ENCODE results near the gene GALNT9. TPM values are rescaled to one million over a fixed set of nuclear protein-coding genes. Genes with fewer than 3 reads are reported as not detected.
"Not testable (repeated sequence)": the region's sequence is repeated elsewhere in the genome, so short reads cannot be mapped to it uniquely, and the experiment has no call there.

GALNT9 gene
- total RNA-seq, 2 experiments from 2014 or later = not detected

GRCh38 chr12:132224484-132224883 is 104.9 kb downstream of the GALNT9 start:
- Mint-ChIP-seq H3K9me3 (no peaks in the 10 kb centered on the region), H3K36me3 (ENCODE audit: low read depth) (no peaks in the 10 kb centered on the region), H3K27me3 (peaks cover 20% of the 10 kb centered on the region), H3K27ac (no peak overlapping the region), H3K4me3 (no peak overlapping the region), H3K4me1 (ENCODE audit: low read depth) (peaks cover 10% of the 10 kb centered on the region)
- no peak for TF ChIP-seq CTCF (IDR thresholded peaks at IDR 0.05)
- ChIA-PET POLR2A (no interaction called here), CTCF (no interaction called here)
- no peak overlapping the region for H3K27ac ChIP-seq (ENCODE audit: low read depth in 1 of 2, low read length in 2 of 2)
- intact Hi-C loops (cut with DNase I, micrococcal nuclease) = no loop called here
- DNase-seq (no peak), ATAC-seq (ENCODE audit: poor library complexity) (no peak)
- no peaks in the 10 kb centered on the region for H3K36me3 ChIP-seq (ENCODE audit: insufficient read depth, low read length)
- H3K9me3 ChIP-seq (ENCODE audit: control insufficient read depth in 1 of 2, insufficient read depth in 1 of 2, low read length in 2 of 2) = peaks cover 0 to 7% of the 10 kb centered on the region in 2 experiments
- H3K4me1 ChIP-seq (ENCODE audit: insufficient read depth, low read length) = peaks cover 13% of the 10 kb centered on the region
- no peak overlapping the region for H3K4me3 ChIP-seq (ENCODE audit: low read length)
- peaks cover 8 to 13% of the 10 kb centered on the region in 2 experiments for H3K27me3 ChIP-seq (ENCODE audit: control insufficient read depth in 1 of 2, insufficient read depth in 2 of 2, low read length in 2 of 2)

GRCh38 chr12:132222808-132223173 is 106.6 kb downstream of the GALNT9 start:
- peaks cover 0 to 2% of the 10 kb centered on the region in 2 experiments for H3K9me3 ChIP-seq (ENCODE audit: control insufficient read depth in 1 of 2, insufficient read depth in 1 of 2, low read length in 2 of 2)
- no peaks in the 10 kb centered on the region for H3K9me3 Mint-ChIP-seq
- H3K27me3 Mint-ChIP-seq = peaks cover 9% of the 10 kb centered on the region
- H3K27ac Mint-ChIP-seq = peak overlapping the region; percentile 15
- H3K27ac ChIP-seq (ENCODE audit: low read depth in 1 of 2, low read length in 2 of 2) = no peak overlapping the region
- no peaks in the 10 kb centered on the region for H3K36me3 Mint-ChIP-seq (ENCODE audit: low read depth)
- H3K36me3 ChIP-seq (ENCODE audit: insufficient read depth, low read length) = no peaks in the 10 kb centered on the region
- ChIA-PET POLR2A (interaction anchor here (0.6 to 1.1 kb wide), 2 partner anchors 8 to 39 kb away, joined by 3 read pairs; no protein-coding TSS in a partner anchor), CTCF (no interaction called here)
- H3K4me1 ChIP-seq (ENCODE audit: insufficient read depth, low read length) = peaks cover 19% of the 10 kb centered on the region
- peak overlapping the region; percentile 8 for H3K4me3 ChIP-seq (ENCODE audit: low read length)
- DNase-seq (no peak), ATAC-seq (ENCODE audit: poor library complexity) (no peak)
- H3K4me1 Mint-ChIP-seq (ENCODE audit: low read depth) = peaks cover 10% of the 10 kb centered on the region
- H3K4me3 Mint-ChIP-seq = peak overlapping the region; percentile 40
- TF ChIP-seq CTCF (IDR thresholded peaks at IDR 0.05) = no peak
- intact Hi-C loops (cut with DNase I, micrococcal nuclease) = no loop called here
- peaks cover 2 to 5% of the 10 kb centered on the region in 2 experiments for H3K27me3 ChIP-seq (ENCODE audit: control insufficient read depth in 1 of 2, insufficient read depth in 2 of 2, low read length in 2 of 2)

- H3K4me1 Mint-ChIP-seq (ENCODE audit: low read depth) = peaks cover 10% of the 10 kb centered on the region
- peaks cover 19% of the 10 kb centered on the region for H3K4me1 ChIP-seq (ENCODE audit: insufficient read depth, low read length)
- no peaks in the 10 kb centered on the region for H3K9me3 ChIP-seq (ENCODE audit: control insufficient read depth in 1 of 2, insufficient read depth in 1 of 2, low read length in 2 of 2)
- H3K27me3 ChIP-seq (ENCODE audit: control insufficient read depth in 1 of 2, insufficient read depth in 2 of 2, low read length in 2 of 2) = no peaks in the 10 kb centered on the region
- H3K27ac Mint-ChIP-seq = peak overlapping the region; percentile 15
- no peaks in the 10 kb centered on the region for H3K36me3 Mint-ChIP-seq (ENCODE audit: low read depth)
- POLR2A ChIA-PET = interaction anchor here (0.6 to 1.1 kb wide), 2 partner anchors 8 to 38 kb away, joined by 3 read pairs; no protein-coding TSS in a partner anchor
- no peak for TF ChIP-seq CTCF (IDR thresholded peaks at IDR 0.05)
- H3K4me3 Mint-ChIP-seq = peak overlapping the region; percentile 40
- DNase-seq = peak; percentile 12 to 71 (median 40)
- peaks cover 9% of the 10 kb centered on the region for H3K27me3 Mint-ChIP-seq
- H3K36me3 ChIP-seq (ENCODE audit: insufficient read depth, low read length) = no peaks in the 10 kb centered on the region
- intact Hi-C loops (cut with DNase I, micrococcal nuclease) = no loop called here
- peak; percentile 81 for ATAC-seq (ENCODE audit: poor library complexity)
- H3K9me3 Mint-ChIP-seq = no peaks in the 10 kb centered on the region
- CTCF ChIA-PET = interaction anchor here (1.7 kb wide), 1 partner anchor 69 kb away, joined by 6 read pairs; no protein-coding TSS in a partner anchor
- no peak overlapping the region for H3K27ac ChIP-seq (ENCODE audit: low read depth in 1 of 2, low read length in 2 of 2)
- H3K4me3 ChIP-seq (ENCODE audit: low read length) = peak overlapping the region; percentile 8
These were observed 107.1 kb downstream of the GALNT9 start for GRCh38 chr12:132222096-132222807.

GRCh38 chr12:132219761-132220160 is 109.6 kb downstream of the GALNT9 start:
- not testable (repeated sequence) for H3K27ac ChIP-seq (ENCODE audit: low read depth in 1 of 2, low read length in 2 of 2); H3K27me3 Mint-ChIP-seq

More at GRCh38 chr12:132219761-132220160, 109.6 kb downstream of the GALNT9 start:
- ChIA-PET CTCF (interaction anchor here (1.1 to 2.1 kb wide), 2 partner anchors 58 to 66 kb away, joined by 3 to 21 read pairs; no protein-coding TSS in a partner anchor), POLR2A (interaction anchor here (0.9 to 1.8 kb wide), 3 partner anchors 34 to 66 kb away, joined by 3 to 9 read pairs (median 5); no protein-coding TSS in a partner anchor)
- H3K27ac Mint-ChIP-seq; H3K36me3 Mint-ChIP-seq (ENCODE audit: low read depth); DNase-seq; ATAC-seq (ENCODE audit: poor library complexity); H3K4me3 Mint-ChIP-seq; H3K9me3 Mint-ChIP-seq; H3K36me3 ChIP-seq (ENCODE audit: insufficient read depth, low read length); H3K27me3 ChIP-seq (ENCODE audit: control insufficient read depth in 1 of 2, insufficient read depth in 2 of 2, low read length in 2 of 2); H3K4me3 ChIP-seq (ENCODE audit: low read length); H3K9me3 ChIP-seq (ENCODE audit: control insufficient read depth in 1 of 2, insufficient read depth in 1 of 2, low read length in 2 of 2): not testable (repeated sequence)
- peaks cover 19% of the 10 kb centered on the region for H3K4me1 ChIP-seq (ENCODE audit: insufficient read depth, low read length)
- intact Hi-C loops (cut with DNase I, micrococcal nuclease) = loop anchor here in 1 of 2 experiments (2.0 kb wide), 1 partner anchor 65 kb away; no protein-coding TSS in a partner anchor
- H3K4me1 Mint-ChIP-seq (ENCODE audit: low read depth) = peaks cover 10% of the 10 kb centered on the region

Data from CD4-positive, alpha-beta T cell (primary cell).